Measurements from ENCODE around the gene FAF1.

DNA sequence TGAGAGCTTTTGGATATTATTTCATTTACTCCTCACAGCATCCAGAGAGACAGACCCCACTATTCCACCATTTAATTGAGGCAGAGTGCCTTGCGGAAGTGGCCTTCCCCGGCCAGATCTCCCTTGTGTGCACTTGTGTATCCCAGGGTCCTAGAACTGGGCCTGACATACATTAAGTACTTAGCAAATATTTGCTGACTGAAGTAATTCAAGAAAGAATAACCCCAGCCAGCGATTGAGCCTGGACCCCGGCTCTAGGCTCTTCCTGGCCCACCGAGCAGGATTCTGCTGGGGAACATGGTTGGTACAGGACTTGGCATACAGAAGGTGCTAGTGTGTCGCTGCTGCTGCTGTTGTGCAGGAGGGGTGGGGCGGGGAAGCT is 545.2 kb downstream of the FAF1 start:
- TF ChIP-seq EP300 (IDR thresholded peaks at IDR 0.05) (no peak), POLR2AphosphoS5 (IDR thresholded peaks at IDR 0.05) (no peak), POLR2A (IDR thresholded peaks at IDR 0.05) (no peak)
- TF ChIP-seq, protein P1, sequence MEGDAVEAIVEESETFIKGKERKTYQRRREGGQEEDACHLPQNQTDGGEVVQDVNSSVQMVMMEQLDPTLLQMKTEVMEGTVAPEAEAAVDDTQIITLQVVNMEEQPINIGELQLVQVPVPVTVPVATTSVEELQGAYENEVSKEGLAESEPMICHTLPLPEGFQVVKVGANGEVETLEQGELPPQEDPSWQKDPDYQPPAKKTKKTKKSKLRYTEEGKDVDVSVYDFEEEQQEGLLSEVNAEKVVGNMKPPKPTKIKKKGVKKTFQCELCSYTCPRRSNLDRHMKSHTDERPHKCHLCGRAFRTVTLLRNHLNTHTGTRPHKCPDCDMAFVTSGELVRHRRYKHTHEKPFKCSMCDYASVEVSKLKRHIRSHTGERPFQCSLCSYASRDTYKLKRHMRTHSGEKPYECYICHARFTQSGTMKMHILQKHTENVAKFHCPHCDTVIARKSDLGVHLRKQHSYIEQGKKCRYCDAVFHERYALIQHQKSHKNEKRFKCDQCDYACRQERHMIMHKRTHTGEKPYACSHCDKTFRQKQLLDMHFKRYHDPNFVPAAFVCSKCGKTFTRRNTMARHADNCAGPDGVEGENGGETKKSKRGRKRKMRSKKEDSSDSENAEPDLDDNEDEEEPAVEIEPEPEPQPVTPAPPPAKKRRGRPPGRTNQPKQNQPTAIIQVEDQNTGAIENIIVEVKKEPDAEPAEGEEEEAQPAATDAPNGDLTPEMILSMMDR (IDR thresholded peaks at IDR 0.05), result no peak
